Natural killer cell (primary cell): ENCODE results near the gene TCFL5. TPM values are rescaled to one million over a fixed set of nuclear protein-coding genes. Genes with fewer than 3 reads are reported as not detected.
A peak's percentile ranks its signal among the peaks of the same experiment; 100 is the strongest.

ENCODE experiments used
- ATAC-seq, 3 donors: fragments of 150-1000 bp in 2 of 3; fragments of 200-7000 bp in 1 of 3; cut with Tn5 transposase; 1 replicate in 1 of 3; 2 replicates in 2 of 3; pipeline ENCODE4 v1.10.0; 2021; ENCODE audit warnings: mild to moderate bottlenecking in 2 of 3, moderate library complexity in 2 of 3
- DNase-seq, 2 donors: peaks; one replicate each; pipeline versions ENCODE4 v3.0.0 to v3.0.0-alpha.2; 2013 to 2021; ENCODE audit warnings: mixed read lengths in 1 of 2
- H3K27ac ChIP-seq: one replicate; pipeline ENCODE4 v1.5.1; 2013; ENCODE audit warnings: mild to moderate bottlenecking, low read length
- H3K27me3 ChIP-seq: one replicate; pipeline ENCODE4 v1.6.1; 2013; ENCODE audit warnings: low read length; ENCODE audit not compliant: control insufficient read depth, insufficient read depth
- H3K36me3 ChIP-seq: one replicate; pipeline ENCODE4 v1.6.1; 2013; ENCODE audit warnings: low read length; ENCODE audit not compliant: control insufficient read depth, insufficient read depth
- H3K4me1 ChIP-seq: one replicate; pipeline ENCODE4 v1.6.1; 2013; ENCODE audit warnings: low read length; ENCODE audit not compliant: control insufficient read depth, insufficient read depth
- H3K4me3 ChIP-seq: one replicate; pipeline ENCODE4 v1.5.1; 2013; ENCODE audit warnings: low read length
- H3K9me3 ChIP-seq: one replicate; pipeline ENCODE4 v1.6.1; 2013; ENCODE audit warnings: low read length; ENCODE audit not compliant: control insufficient read depth, insufficient read depth
- H3K27ac Mint-ChIP-seq, 2 donors: one replicate each; pipeline ENCODE4 v1.8.0; 2022; ENCODE audit warnings: mild to moderate bottlenecking in 2 of 2, mixed read lengths in 2 of 2, moderate library complexity in 1 of 2
- H3K27me3 Mint-ChIP-seq, 2 donors: one replicate each; pipeline ENCODE4 v1.8.0; 2022; ENCODE audit warnings: low read depth in 2 of 2, mixed read lengths in 2 of 2
- H3K36me3 Mint-ChIP-seq: one replicate; pipeline ENCODE4 v1.8.0; 2022; ENCODE audit warnings: mixed read lengths
- H3K4me1 Mint-ChIP-seq, 2 donors: one replicate each; pipeline ENCODE4 v1.8.0; 2022; ENCODE audit warnings: mixed read lengths in 2 of 2
- H3K4me3 Mint-ChIP-seq: one replicate; pipeline ENCODE4 v1.8.0; 2022; ENCODE audit warnings: mild to moderate bottlenecking, moderate library complexity, mixed read lengths
- H3K9me3 Mint-ChIP-seq, 2 donors: one replicate each; pipeline ENCODE4 v1.8.0; 2022; ENCODE audit warnings: mixed read lengths in 2 of 2
- CTCF ChIP-seq: fragments of 200-600 bp; IDR thresholded peaks from one replicate; pipeline ENCODE4 v1.8.0; 2022; ENCODE audit warnings: antibody characterized with exemption
- WGBS: methylation state at CpG from one replicate; pipeline ENCODE4 v1.1.7; 2013; ENCODE audit warnings: missing lambda C conversion rate; ENCODE audit not compliant: insufficient coverage; 5-methylcytosine and 5-hydroxymethylcytosine counted together
- intact Hi-C: fragments of 100-400 bp; cut with micrococcal nuclease; formaldehyde crosslinking; loops from one replicate; pipeline ENCODE4 v1.14.2; 2022
- total RNA-seq, 4 donors: library from RNA; stranded (reverse); fragments of 120-200 nt in 1 of 4; gene quantifications; one replicate each; pipeline versions ENCODE4 v1.2.3 to v1.2.4, GENCODE V29; 2013 to 2022

Gene TCFL5
- total RNA-seq, 3 donors from 2014 or later (not counting 1 experiment from before 2014, with no cell fraction given), result 5.1 to 8.0 (median 6.4) TPM

GRCh38 chr20:62885896-62886708 lies 24.5 kb upstream of the TCFL5 start:
- Histone ChIP-seq H3K4me1 (peaks cover 13% of the 10 kb centered on the region), H3K9me3 (no peaks in the 10 kb centered on the region), H3K36me3 (peaks cover 55% of the 10 kb centered on the region), H3K27ac (no peak overlapping the region), H3K27me3 (no peaks in the 10 kb centered on the region), H3K4me3 (no peak overlapping the region)
- DNase-seq (no peak), ATAC-seq (peak in 1 of 3 donors; percentile 28)
- intact Hi-C loops, result no loop called here
- H3K9me3 Mint-ChIP-seq, result no peaks in the 10 kb centered on the region
- H3K4me1 Mint-ChIP-seq, result peaks cover 5 to 6% of the 10 kb centered on the region in 2 donors
- H3K27ac Mint-ChIP-seq, result no peak overlapping the region
- no peak overlapping the region for H3K4me3 Mint-ChIP-seq
- no peaks in the 10 kb centered on the region for H3K27me3 Mint-ChIP-seq
- no peak for TF ChIP-seq CTCF
- 88% methylated on average over 23 of the region's 23 CpGs for WGBS
- no peaks in the 10 kb centered on the region for H3K36me3 Mint-ChIP-seq

- Mint-ChIP-seq H3K4me1 (peaks cover 5 to 6% of the 10 kb centered on the region in 2 donors), H3K4me3 (no peak overlapping the region), H3K9me3 (no peaks in the 10 kb centered on the region), H3K27ac (no peak overlapping the region), H3K36me3 (no peaks in the 10 kb centered on the region), H3K27me3 (no peaks in the 10 kb centered on the region)
- no peak for TF ChIP-seq CTCF
- DNase-seq (no peak), ATAC-seq (no peak)
- WGBS, result 93% methylated on average over 17 of the region's 20 CpGs
- Histone ChIP-seq H3K9me3 (no peaks in the 10 kb centered on the region), H3K36me3 (peaks cover 53% of the 10 kb centered on the region), H3K27ac (no peak overlapping the region), H3K4me1 (peaks cover 13% of the 10 kb centered on the region), H3K27me3 (no peaks in the 10 kb centered on the region), H3K4me3 (no peak overlapping the region)
- intact Hi-C loops, result no loop called here
Measured at GRCh38 chr20:62885046-62885895, 23.6 kb upstream of the TCFL5 start.

GRCh38 chr20:62884556-62884955 lies 22.9 kb upstream of the TCFL5 start:
- Mint-ChIP-seq H3K4me3 (no peak overlapping the region), H3K27ac (no peak overlapping the region), H3K36me3 (no peaks in the 10 kb centered on the region), H3K4me1 (peaks cover 5 to 6% of the 10 kb centered on the region in 2 donors), H3K27me3 (no peaks in the 10 kb centered on the region), H3K9me3 (no peaks in the 10 kb centered on the region)
- no peaks in the 10 kb centered on the region for H3K9me3 ChIP-seq
- H3K27me3 ChIP-seq, result no peaks in the 10 kb centered on the region
- no peak overlapping the region for H3K4me3 ChIP-seq
- peaks cover 50% of the 10 kb centered on the region for H3K36me3 ChIP-seq
- 97% methylated on average over 8 of the region's 8 CpGs for whole genome bisulfite sequencing
- intact Hi-C loops, result no loop called here
- no peak overlapping the region for H3K27ac ChIP-seq
- DNase-seq, result no peak
- no peak for TF ChIP-seq CTCF
- no peak for ATAC-seq
- H3K4me1 ChIP-seq, result peaks cover 13% of the 10 kb centered on the region
